HG02884 (cell line): ENCODE data around the gene MRGPRF.

ENCODE experiments used
- ATAC-seq: cut with Tn5 transposase; IDR thresholded peaks from one replicate; pipeline ENCODE4 v1.9.1; 2021; ENCODE audit warnings: mild to moderate bottlenecking, moderate library complexity; ENCODE audit not compliant: unreplicated experiment

MRGPRF gene

GRCh38 chr11:69024509-69024908, 11.5 kb upstream of the MRGPRF start:
- ATAC-seq: no peak

GRCh38 chr11:69022260-69022659, 9.2 kb upstream of the MRGPRF start:
- no peak for ATAC-seq

GRCh38 chr11:69018924-69019323, 5.9 kb upstream of the MRGPRF start:
- ATAC-seq: no peak

GRCh38 chr11:69017951-69018350, 4.9 kb upstream of the MRGPRF start:
- ATAC-seq: no peak

- no peak for ATAC-seq
Measured at GRCh38 chr11:69014898-69015549, 2.0 kb upstream of the MRGPRF start.

GRCh38 chr11:69014084-69014851, 1.2 kb upstream of the MRGPRF start:
- no peak for ATAC-seq

- ATAC-seq: no peak
Measured at GRCh38 chr11:69012092-69013008, 696 bp downstream of the MRGPRF start.

GRCh38 chr11:69011624-69012091, 1.4 kb downstream of the MRGPRF start:
- no peak for ATAC-seq

- no peak for ATAC-seq
Measured at GRCh38 chr11:69010964-69011623, 2.0 kb downstream of the MRGPRF start.

GRCh38 chr11:69010361-69010891, 2.6 kb downstream of the MRGPRF start:
- no peak for ATAC-seq

GRCh38 chr11:69009441-69010211, 3.4 kb downstream of the MRGPRF start:
- ATAC-seq: no peak

- ATAC-seq: no peak
Measured at GRCh38 chr11:69008737-69009440, 4.2 kb downstream of the MRGPRF start.

GRCh38 chr11:69007975-69008381, 5.1 kb downstream of the MRGPRF start:
- no peak for ATAC-seq

GRCh38 chr11:69006816-69007215, 6.2 kb downstream of the MRGPRF start:
- no peak for ATAC-seq

- ATAC-seq: no peak
Measured at GRCh38 chr11:69005631-69006368, 7.2 kb downstream of the MRGPRF start.

GRCh38 chr11:69005183-69005630, 7.8 kb downstream of the MRGPRF start:
- ATAC-seq: no peak

GRCh38 chr11:69004411-69005182, 8.4 kb downstream of the MRGPRF start:
- ATAC-seq: no peak
